Measurements from ENCODE around the gene ADAMTSL1. TPM values are rescaled to one million over a fixed set of nuclear protein-coding genes. Genes with fewer than 3 reads are reported as not detected.

Gene ADAMTSL1
- total and polyA plus RNA-seq, 2 experiments from 2014 or later: 2.3 to 5.0 TPM

DNA sequence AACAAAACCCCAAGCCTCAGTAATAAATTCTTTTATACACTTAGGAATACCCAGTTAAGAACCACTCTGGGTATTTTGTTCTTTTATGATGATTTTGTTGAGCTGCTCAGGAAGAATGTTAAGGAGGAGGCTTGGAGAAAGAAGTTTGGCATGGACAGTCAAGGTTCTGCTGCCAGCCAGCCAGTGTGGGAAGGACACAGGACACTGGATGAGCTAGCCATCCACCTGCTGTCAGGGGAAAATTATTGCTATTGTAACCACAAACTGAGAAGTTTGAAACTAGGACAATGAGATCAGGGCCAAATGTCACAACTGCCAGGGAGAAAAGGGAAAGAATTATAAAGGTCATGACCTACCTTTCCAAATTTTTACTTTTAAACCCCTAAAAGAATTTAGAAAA, 25.9 kb upstream of the ADAMTSL1 start (continued):
- TF ChIP-seq, protein P1, sequence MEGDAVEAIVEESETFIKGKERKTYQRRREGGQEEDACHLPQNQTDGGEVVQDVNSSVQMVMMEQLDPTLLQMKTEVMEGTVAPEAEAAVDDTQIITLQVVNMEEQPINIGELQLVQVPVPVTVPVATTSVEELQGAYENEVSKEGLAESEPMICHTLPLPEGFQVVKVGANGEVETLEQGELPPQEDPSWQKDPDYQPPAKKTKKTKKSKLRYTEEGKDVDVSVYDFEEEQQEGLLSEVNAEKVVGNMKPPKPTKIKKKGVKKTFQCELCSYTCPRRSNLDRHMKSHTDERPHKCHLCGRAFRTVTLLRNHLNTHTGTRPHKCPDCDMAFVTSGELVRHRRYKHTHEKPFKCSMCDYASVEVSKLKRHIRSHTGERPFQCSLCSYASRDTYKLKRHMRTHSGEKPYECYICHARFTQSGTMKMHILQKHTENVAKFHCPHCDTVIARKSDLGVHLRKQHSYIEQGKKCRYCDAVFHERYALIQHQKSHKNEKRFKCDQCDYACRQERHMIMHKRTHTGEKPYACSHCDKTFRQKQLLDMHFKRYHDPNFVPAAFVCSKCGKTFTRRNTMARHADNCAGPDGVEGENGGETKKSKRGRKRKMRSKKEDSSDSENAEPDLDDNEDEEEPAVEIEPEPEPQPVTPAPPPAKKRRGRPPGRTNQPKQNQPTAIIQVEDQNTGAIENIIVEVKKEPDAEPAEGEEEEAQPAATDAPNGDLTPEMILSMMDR (conservative IDR thresholded peaks at IDR 0.05; ENCODE audit: low read depth in 2 of 2): no peak

DNA sequence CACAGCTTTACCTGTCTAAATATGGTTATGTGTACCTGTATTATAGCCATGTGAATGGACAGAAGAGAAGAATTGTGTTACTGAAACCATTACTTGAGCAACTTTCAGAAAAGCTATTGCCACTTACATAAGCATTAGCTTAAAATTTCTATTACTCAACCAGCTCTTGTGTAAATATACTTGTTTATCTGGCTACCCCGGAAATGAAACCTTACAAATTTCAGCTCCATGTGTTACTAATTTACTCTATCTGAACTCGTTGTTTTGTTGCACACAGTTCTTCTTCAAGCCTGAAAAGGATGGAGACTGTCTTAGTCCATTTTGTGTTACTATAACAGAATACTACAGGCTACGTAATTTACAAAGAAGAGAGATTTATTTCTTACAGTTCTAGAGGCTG, 22.5 kb upstream of the ADAMTSL1 start:
- Histone ChIP-seq H3K27me3 (ENCODE audit: insufficient read depth) (no peaks in the 10 kb centered on the region), H3K4me2 (no peak overlapping the region), H3K4me1 (ENCODE audit: insufficient read depth) (no peaks in the 10 kb centered on the region), H2AFZ (no peak overlapping the region), H3F3A (replicated peaks; ENCODE audit: low read depth) (no peaks in the 10 kb centered on the region), H3K27ac (ENCODE audit: low read depth) (no peak overlapping the region), H3K36me3 (ENCODE audit: insufficient read depth) (no peaks in the 10 kb centered on the region), H3K9me2 (ENCODE audit: insufficient read depth) (no peaks in the 10 kb centered on the region; the same call in none of the 2 replicates), H4K20me1 (replicated peaks; ENCODE audit: insufficient read depth) (no peaks in the 10 kb centered on the region), H3K4me3 (no peak overlapping the region), H3K79me2 (replicated peaks; ENCODE audit: insufficient read depth) (no peaks in the 10 kb centered on the region)
- H3K4me1 Mint-ChIP-seq: no peaks in the 10 kb centered on the region
- no peak for DNase-seq (ENCODE audit: low spot score)
- no peaks in the 10 kb centered on the region for H3K36me3 Mint-ChIP-seq (ENCODE audit: low read depth)
- H3K9me3 Mint-ChIP-seq: no peaks in the 10 kb centered on the region; the same call in 2 of the 3 replicates
- no peak overlapping the region for H3K4me3 Mint-ChIP-seq
- ATAC-seq: no peak
- no peak overlapping the region for H3K27ac Mint-ChIP-seq
- no peaks in the 10 kb centered on the region for H3K27me3 Mint-ChIP-seq (ENCODE audit: insufficient read depth, low read depth, poor library complexity)
- TF ChIP-seq, protein P2, sequence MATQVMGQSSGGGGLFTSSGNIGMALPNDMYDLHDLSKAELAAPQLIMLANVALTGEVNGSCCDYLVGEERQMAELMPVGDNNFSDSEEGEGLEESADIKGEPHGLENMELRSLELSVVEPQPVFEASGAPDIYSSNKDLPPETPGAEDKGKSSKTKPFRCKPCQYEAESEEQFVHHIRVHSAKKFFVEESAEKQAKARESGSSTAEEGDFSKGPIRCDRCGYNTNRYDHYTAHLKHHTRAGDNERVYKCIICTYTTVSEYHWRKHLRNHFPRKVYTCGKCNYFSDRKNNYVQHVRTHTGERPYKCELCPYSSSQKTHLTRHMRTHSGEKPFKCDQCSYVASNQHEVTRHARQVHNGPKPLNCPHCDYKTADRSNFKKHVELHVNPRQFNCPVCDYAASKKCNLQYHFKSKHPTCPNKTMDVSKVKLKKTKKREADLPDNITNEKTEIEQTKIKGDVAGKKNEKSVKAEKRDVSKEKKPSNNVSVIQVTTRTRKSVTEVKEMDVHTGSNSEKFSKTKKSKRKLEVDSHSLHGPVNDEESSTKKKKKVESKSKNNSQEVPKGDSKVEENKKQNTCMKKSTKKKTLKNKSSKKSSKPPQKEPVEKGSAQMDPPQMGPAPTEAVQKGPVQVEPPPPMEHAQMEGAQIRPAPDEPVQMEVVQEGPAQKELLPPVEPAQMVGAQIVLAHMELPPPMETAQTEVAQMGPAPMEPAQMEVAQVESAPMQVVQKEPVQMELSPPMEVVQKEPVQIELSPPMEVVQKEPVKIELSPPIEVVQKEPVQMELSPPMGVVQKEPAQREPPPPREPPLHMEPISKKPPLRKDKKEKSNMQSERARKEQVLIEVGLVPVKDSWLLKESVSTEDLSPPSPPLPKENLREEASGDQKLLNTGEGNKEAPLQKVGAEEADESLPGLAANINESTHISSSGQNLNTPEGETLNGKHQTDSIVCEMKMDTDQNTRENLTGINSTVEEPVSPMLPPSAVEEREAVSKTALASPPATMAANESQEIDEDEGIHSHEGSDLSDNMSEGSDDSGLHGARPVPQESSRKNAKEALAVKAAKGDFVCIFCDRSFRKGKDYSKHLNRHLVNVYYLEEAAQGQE (IDR thresholded peaks at IDR 0.05; ENCODE audit: unreplicated experiment): no peak
- TF ChIP-seq NANOG (IDR thresholded peaks at IDR 0.05; ENCODE audit: borderline replicate concordance) (no peak), JUNB (IDR thresholded peaks at IDR 0.05; ENCODE audit: unreplicated experiment) (no peak), ZNF331 (CRISPR knock-in tag; IDR thresholded peaks at IDR 0.05; ENCODE audit: low read depth) (no peak), EZH2phosphoT487 (IDR thresholded peaks at IDR 0.05; ENCODE audit: unreplicated experiment) (no peak), CREB1 (CRISPR knock-in tag; IDR thresholded peaks at IDR 0.05; ENCODE audit: low read depth) (no peak), ZNF114 (CRISPR knock-in tag; IDR thresholded peaks at IDR 0.05) (no peak), EZH2 (IDR thresholded peaks at IDR 0.05; ENCODE audit: low read depth, unreplicated experiment) (no peak), STAT1 (IDR thresholded peaks at IDR 0.05; ENCODE audit: unreplicated experiment) (no peak)
- TF ChIP-seq, protein P3, sequence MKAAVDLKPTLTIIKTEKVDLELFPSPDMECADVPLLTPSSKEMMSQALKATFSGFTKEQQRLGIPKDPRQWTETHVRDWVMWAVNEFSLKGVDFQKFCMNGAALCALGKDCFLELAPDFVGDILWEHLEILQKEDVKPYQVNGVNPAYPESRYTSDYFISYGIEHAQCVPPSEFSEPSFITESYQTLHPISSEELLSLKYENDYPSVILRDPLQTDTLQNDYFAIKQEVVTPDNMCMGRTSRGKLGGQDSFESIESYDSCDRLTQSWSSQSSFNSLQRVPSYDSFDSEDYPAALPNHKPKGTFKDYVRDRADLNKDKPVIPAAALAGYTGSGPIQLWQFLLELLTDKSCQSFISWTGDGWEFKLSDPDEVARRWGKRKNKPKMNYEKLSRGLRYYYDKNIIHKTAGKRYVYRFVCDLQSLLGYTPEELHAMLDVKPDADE (IDR thresholded peaks at IDR 0.05): no peak
- TF ChIP-seq, protein P1 (conservative IDR thresholded peaks at IDR 0.05; ENCODE audit: low read depth in 2 of 2): no peak
